H9 (cell line): Measurements from ENCODE around the gene PALS2. TPM values are rescaled to one million over a fixed set of nuclear protein-coding genes. Genes with fewer than 3 reads are reported as not detected.

Experiments
- DNase-seq: peaks from one replicate; pipeline ENCODE4 v3.0.0-alpha.2; 2017
- H2AFZ ChIP-seq: one replicate; pipeline ENCODE4 v1.6.1; 2013; ENCODE audit warnings: mild to moderate bottlenecking, low read length, control low read depth, moderate library complexity
- H2AK5ac ChIP-seq: 2 replicates; pipeline ENCODE4 v1.6.1; 2013; ENCODE audit warnings: low read length, control low read depth, mixed read lengths; ENCODE audit not compliant: insufficient read length
- H2BK120ac ChIP-seq: one replicate; pipeline ENCODE4 v1.6.1; 2013; ENCODE audit warnings: low read depth, mild to moderate bottlenecking, low read length, control low read depth, inconsistent platforms; ENCODE audit not compliant: poor library complexity, severe bottlenecking
- H2BK12ac ChIP-seq: 2 replicates; pipeline ENCODE4 v1.6.1; 2013; ENCODE audit warnings: low read length, control low read depth, mixed read lengths, low read depth; ENCODE audit not compliant: insufficient read length
- H2BK15ac ChIP-seq: 2 replicates; pipeline ENCODE4 v1.6.1; 2013; ENCODE audit warnings: low read depth, low read length, control low read depth
- H2BK20ac ChIP-seq: one replicate; pipeline ENCODE4 v1.6.1; 2013; ENCODE audit warnings: low read depth, mild to moderate bottlenecking, low read length, control low read depth, inconsistent platforms; ENCODE audit not compliant: poor library complexity, severe bottlenecking
- H2BK5ac ChIP-seq: 2 replicates; pipeline ENCODE4 v1.6.1; 2013; ENCODE audit warnings: low read length, control low read depth, mixed read lengths; ENCODE audit not compliant: insufficient read length
- H3K14ac ChIP-seq: 2 replicates; pipeline ENCODE4 v1.6.1; 2013; ENCODE audit warnings: low read length, control low read depth; ENCODE audit not compliant: insufficient read depth
- H3K18ac ChIP-seq: 2 replicates; pipeline ENCODE4 v1.6.1; 2013; ENCODE audit warnings: low read depth, mild to moderate bottlenecking, mixed read lengths, low read length, control low read depth; ENCODE audit not compliant: insufficient read length
- H3K23ac ChIP-seq: 2 replicates; pipeline ENCODE4 v1.6.1; 2013; ENCODE audit warnings: low read length, control low read depth, mixed read lengths, low read depth; ENCODE audit not compliant: insufficient read length
- H3K23me2 ChIP-seq: 2 replicates; pipeline ENCODE4 v1.6.1; 2013; ENCODE audit warnings: low read depth, mild to moderate bottlenecking, mixed read lengths, low read length, control low read depth; ENCODE audit not compliant: insufficient read length, poor library complexity, severe bottlenecking
- H3K27ac ChIP-seq: 2 replicates; pipeline ENCODE4 v1.5.1; 2013; ENCODE audit warnings: low read length, control low read depth, mixed read lengths, low read depth; ENCODE audit not compliant: insufficient read length
- H3K27me3 ChIP-seq: 2 replicates; pipeline ENCODE4 v1.6.1; 2013; ENCODE audit warnings: low read length, control low read depth, inconsistent platforms; ENCODE audit not compliant: insufficient read depth
- H3K4ac ChIP-seq: 2 replicates; pipeline ENCODE4 v1.6.1; 2013; ENCODE audit warnings: low read depth, mild to moderate bottlenecking, control low read depth, inconsistent platforms, low read length, moderate library complexity
- H3K4me1 ChIP-seq: 2 replicates; pipeline ENCODE4 v1.6.1; 2013; ENCODE audit warnings: low read length, control low read depth, inconsistent platforms; ENCODE audit not compliant: insufficient read depth
- H3K4me2 ChIP-seq: 2 replicates; pipeline ENCODE4 v1.6.1; 2013; ENCODE audit warnings: low read length, control low read depth, mixed read lengths; ENCODE audit not compliant: insufficient read length, insufficient read depth
- H3K56ac ChIP-seq: 2 replicates; pipeline ENCODE4 v1.6.1; 2013; ENCODE audit warnings: low read depth, mild to moderate bottlenecking, mixed read lengths, low read length, control low read depth; ENCODE audit not compliant: insufficient read length
- H3K79me1 ChIP-seq: 2 replicates; pipeline ENCODE4 v1.6.1; 2013; ENCODE audit warnings: low read depth, mild to moderate bottlenecking, moderate library complexity, low read length, control low read depth, inconsistent platforms; ENCODE audit not compliant: insufficient read depth, poor library complexity, severe bottlenecking
- H3K79me2 ChIP-seq: 2 replicates; pipeline ENCODE4 v1.6.1; 2013; ENCODE audit warnings: low read length, control low read depth, inconsistent platforms; ENCODE audit not compliant: insufficient read depth
- H3K9ac ChIP-seq: 2 replicates; pipeline ENCODE4 v1.6.1; 2013; ENCODE audit warnings: low read length, control low read depth, mixed read lengths; ENCODE audit not compliant: insufficient read length; ENCODE audit errors: extremely low read depth
- H3K9me3 ChIP-seq: one replicate; pipeline ENCODE4 v1.6.1; 2013; ENCODE audit warnings: low read depth, low read length, inconsistent platforms; ENCODE audit not compliant: control insufficient read depth
- H3T11ph ChIP-seq: one replicate; pipeline ENCODE4 v1.6.1; 2013; ENCODE audit warnings: mild to moderate bottlenecking, low read length, control low read depth, inconsistent platforms
- H4K20me1 ChIP-seq: one replicate; pipeline ENCODE4 v1.6.1; 2013; ENCODE audit not compliant: control insufficient read depth, insufficient read length, insufficient read depth
- H4K5ac ChIP-seq: 2 replicates; pipeline ENCODE4 v1.6.1; 2013; ENCODE audit warnings: low read depth, mild to moderate bottlenecking, mixed read lengths, low read length, control low read depth; ENCODE audit not compliant: insufficient read length
- H4K8ac ChIP-seq: replicated peaks from 2 replicates; pipeline ENCODE4 v1.6.1; 2013; ENCODE audit warnings: low read length, control low read depth, mixed read lengths, low read depth; ENCODE audit not compliant: insufficient read length
- H4K91ac ChIP-seq: 2 replicates; pipeline ENCODE4 v1.6.1; 2013; ENCODE audit warnings: low read depth, mild to moderate bottlenecking, moderate library complexity, mixed read lengths, low read length, control low read depth; ENCODE audit not compliant: insufficient read length
- H3K27ac Mint-ChIP-seq, 3 experiments: 2 replicates in 2 of 3; 3 replicates in 1 of 3; pipeline ENCODE4 v1.8.0; 2020 to 2021; ENCODE audit warnings: mixed read lengths in 3 of 3, mild to moderate bottlenecking in 1 of 3, moderate library complexity in 1 of 3
- H3K27me3 Mint-ChIP-seq: 2 replicates; pipeline ENCODE4 v1.8.0; 2021; ENCODE audit warnings: low read depth, mild to moderate bottlenecking, moderate library complexity, mixed read lengths
- H3K36me3 Mint-ChIP-seq, 3 experiments: 2 replicates in 2 of 3; 3 replicates in 1 of 3; pipeline ENCODE4 v1.8.0; 2020 to 2021; ENCODE audit warnings: low read depth in 3 of 3, mixed read lengths in 3 of 3; ENCODE audit not compliant: insufficient read depth in 1 of 3
- H3K4me1 Mint-ChIP-seq, 2 experiments: 2 replicates each; pipeline ENCODE4 v1.8.0; 2020; ENCODE audit warnings: mixed read lengths in 2 of 2
- H3K4me3 Mint-ChIP-seq, 2 experiments: 2 replicates in 1 of 2; 3 replicates in 1 of 2; pipeline ENCODE4 v1.8.0; 2020 to 2021; ENCODE audit warnings: mild to moderate bottlenecking in 2 of 2, mixed read lengths in 2 of 2, moderate library complexity in 1 of 2
- H3K9me3 Mint-ChIP-seq, 2 experiments: 2 replicates in 1 of 2; 3 replicates in 1 of 2; pipeline ENCODE4 v1.8.0; 2020; ENCODE audit warnings: mild to moderate bottlenecking in 2 of 2, mixed read lengths in 2 of 2, moderate library complexity in 1 of 2
- CTCF ChIP-seq: fragments of 200-600 bp; sonication (generic); conservative IDR thresholded peaks from 3 replicates; pipeline ENCODE4 v1.8.0; 2021; ENCODE audit warnings: antibody characterized with exemption, mild to moderate bottlenecking
- WGBS: extraction: QIAGEN DNeasy Blood & Tissue Kit; methylation state at CpG from one replicate; pipeline ENCODE4 v1.1.7; 2013; ENCODE audit warnings: missing lambda C conversion rate, low lambda C conversion rate, mixed read lengths; ENCODE audit not compliant: insufficient read length; ENCODE audit errors: extremely low coverage; 5-methylcytosine and 5-hydroxymethylcytosine counted together
- total RNA-seq: library from RNA; stranded (reverse); gene quantifications from 2 replicates; pipeline ENCODE4 v1.2.1, GENCODE V29; 2021

PALS2 gene
- total RNA-seq, 1 experiment from 2014 or later = 63.1 TPM

DNA sequence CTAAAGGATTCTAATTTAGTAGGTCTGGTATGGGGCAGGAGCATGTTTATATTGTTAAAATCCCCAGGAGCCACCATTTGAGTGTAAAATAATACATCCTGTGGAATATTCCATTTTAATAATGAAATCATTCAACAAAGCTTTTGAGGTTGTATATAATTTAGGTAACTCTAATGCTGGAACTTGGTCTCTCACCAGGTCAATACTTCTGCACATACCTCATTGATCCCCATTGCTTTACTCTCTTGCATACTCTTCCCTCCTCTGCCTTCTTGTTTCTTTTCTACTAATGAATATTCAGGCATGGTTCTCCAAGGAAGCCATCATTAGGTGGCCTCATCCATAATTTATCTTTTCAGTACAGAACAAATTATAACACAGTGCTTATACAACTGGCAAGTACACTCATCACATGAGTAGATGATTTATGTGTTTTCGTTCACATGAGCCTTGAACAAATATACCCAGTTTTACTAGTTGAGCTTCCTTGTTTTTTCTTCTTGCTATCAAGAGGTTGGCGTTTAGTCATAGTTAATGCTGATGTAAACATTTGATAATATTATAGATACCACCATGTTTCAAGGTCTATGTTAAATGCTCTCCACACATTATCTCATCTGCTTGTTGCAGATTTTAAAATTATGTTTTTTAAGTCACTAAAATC is 7.2 kb downstream of the PALS2 start:
- no peak overlapping the region for H4K8ac ChIP-seq
- Mint-ChIP-seq H3K4me3 (no peak overlapping the region; a peak in 1 of 5 replicates), H3K4me1 (peaks cover 28 to 49% of the 10 kb centered on the region in 2 experiments), H3K27me3 (no peaks in the 10 kb centered on the region), H3K27ac (no peak overlapping the region), H3K36me3 (peaks cover 2 to 13% (median 10%) of the 10 kb centered on the region in 3 experiments; a peak in 4 of 7 replicates), H3K9me3 (peaks cover 0 to 4% of the 10 kb centered on the region in 2 experiments; a peak in 2 of 5 replicates)
- H3K4ac ChIP-seq = no peak overlapping the region
- no peak overlapping the region for H2BK5ac ChIP-seq
- H3K18ac ChIP-seq = no peak overlapping the region
- no peaks in the 10 kb centered on the region for H3K79me1 ChIP-seq
- H3K79me2 ChIP-seq = peaks cover 37% of the 10 kb centered on the region
- H3K9me3 ChIP-seq = no peaks in the 10 kb centered on the region
- no peak overlapping the region for H3K14ac ChIP-seq
- H3K9ac ChIP-seq = no peak overlapping the region
- H2BK12ac ChIP-seq = no peak overlapping the region
- H3K27me3 ChIP-seq = no peaks in the 10 kb centered on the region
- no peak overlapping the region for H2AK5ac ChIP-seq
- no peak overlapping the region for H3K56ac ChIP-seq
- H2BK20ac ChIP-seq = no peak overlapping the region
- DNase-seq = no peak
- no peak overlapping the region for H4K5ac ChIP-seq
- no peak overlapping the region for H3K4me2 ChIP-seq
- no peak overlapping the region for H2BK15ac ChIP-seq
- WGBS = no CpG with 5 or more reads among the region's 2 CpGs
- H2AFZ ChIP-seq = no peak overlapping the region
- TF ChIP-seq CTCF = no peak
- H2BK120ac ChIP-seq = no peak overlapping the region
- H4K20me1 ChIP-seq = no peaks in the 10 kb centered on the region
- no peak overlapping the region for H3T11ph ChIP-seq
- no peak overlapping the region for H3K23ac ChIP-seq
- H3K4me1 ChIP-seq = peaks cover 2% of the 10 kb centered on the region; the same call in 1 of the 2 replicates
- no peak overlapping the region for H3K27ac ChIP-seq
- no peaks in the 10 kb centered on the region for H3K23me2 ChIP-seq
- no peak overlapping the region for H4K91ac ChIP-seq
